Cardiac fibroblast (primary cell): ENCODE measurements around the gene FXYD6.

Source experiments
- DNase-seq, 2 donors: peaks; one replicate each; pipeline versions ENCODE4 v3.0.0 to v3.0.0-alpha.2; 2010; ENCODE audit warnings: low read depth in 2 of 2
- H3K4me3 ChIP-seq, 2 donors: replicated peaks in 1 of 2; 1 replicate in 1 of 2; 2 replicates in 1 of 2; pipeline ENCODE4 v1.5.1; 2011; ENCODE audit warnings: low read depth in 2 of 2, low read length in 2 of 2, mild to moderate bottlenecking in 2 of 2, moderate library complexity in 1 of 2
- TF ChIP-seq, protein P1 (sequence below): IDR thresholded peaks from one replicate; pipeline ENCODE4 v1.5.1; 2011; ENCODE audit warnings: low read depth, mild to moderate bottlenecking, low read length, inconsistent platforms

FXYD6 gene

DNA sequence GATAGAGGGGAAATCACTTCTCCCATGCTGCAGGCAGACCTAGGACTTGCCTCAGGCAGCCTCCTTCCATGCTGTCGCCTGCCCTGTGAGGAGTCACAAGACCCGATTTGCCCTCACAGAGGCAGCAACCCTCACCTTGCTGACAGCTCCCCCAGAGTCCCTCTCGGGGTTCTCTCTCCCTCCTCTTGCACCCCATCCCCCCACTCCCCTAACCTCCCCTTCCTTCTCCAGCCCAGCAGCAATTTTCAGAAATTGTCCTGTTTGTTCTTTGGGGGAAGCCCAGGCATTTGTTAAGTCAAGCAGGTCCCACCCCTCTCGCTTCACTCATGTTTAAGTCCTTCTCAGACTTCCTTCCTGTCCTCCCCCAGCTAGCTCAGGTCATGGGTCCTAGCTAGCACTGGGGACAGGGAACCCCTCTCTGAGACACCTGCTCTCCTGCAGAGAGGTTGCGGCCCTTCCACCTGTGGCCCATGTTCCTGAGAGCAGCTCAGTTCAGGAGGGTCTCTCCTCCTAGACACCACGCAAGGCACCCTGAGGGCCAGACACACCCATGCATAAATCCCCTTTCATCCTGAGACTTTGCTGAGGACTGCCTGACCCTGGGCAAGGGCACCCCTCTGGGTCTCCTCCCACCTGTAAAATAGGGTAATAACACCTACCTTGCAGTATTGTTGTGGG is 45.6 kb downstream of the FXYD6 start:
- TF ChIP-seq, protein P1, sequence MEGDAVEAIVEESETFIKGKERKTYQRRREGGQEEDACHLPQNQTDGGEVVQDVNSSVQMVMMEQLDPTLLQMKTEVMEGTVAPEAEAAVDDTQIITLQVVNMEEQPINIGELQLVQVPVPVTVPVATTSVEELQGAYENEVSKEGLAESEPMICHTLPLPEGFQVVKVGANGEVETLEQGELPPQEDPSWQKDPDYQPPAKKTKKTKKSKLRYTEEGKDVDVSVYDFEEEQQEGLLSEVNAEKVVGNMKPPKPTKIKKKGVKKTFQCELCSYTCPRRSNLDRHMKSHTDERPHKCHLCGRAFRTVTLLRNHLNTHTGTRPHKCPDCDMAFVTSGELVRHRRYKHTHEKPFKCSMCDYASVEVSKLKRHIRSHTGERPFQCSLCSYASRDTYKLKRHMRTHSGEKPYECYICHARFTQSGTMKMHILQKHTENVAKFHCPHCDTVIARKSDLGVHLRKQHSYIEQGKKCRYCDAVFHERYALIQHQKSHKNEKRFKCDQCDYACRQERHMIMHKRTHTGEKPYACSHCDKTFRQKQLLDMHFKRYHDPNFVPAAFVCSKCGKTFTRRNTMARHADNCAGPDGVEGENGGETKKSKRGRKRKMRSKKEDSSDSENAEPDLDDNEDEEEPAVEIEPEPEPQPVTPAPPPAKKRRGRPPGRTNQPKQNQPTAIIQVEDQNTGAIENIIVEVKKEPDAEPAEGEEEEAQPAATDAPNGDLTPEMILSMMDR = no peak
- H3K4me3 ChIP-seq = no peak overlapping the region
- no peak for DNase-seq

DNA sequence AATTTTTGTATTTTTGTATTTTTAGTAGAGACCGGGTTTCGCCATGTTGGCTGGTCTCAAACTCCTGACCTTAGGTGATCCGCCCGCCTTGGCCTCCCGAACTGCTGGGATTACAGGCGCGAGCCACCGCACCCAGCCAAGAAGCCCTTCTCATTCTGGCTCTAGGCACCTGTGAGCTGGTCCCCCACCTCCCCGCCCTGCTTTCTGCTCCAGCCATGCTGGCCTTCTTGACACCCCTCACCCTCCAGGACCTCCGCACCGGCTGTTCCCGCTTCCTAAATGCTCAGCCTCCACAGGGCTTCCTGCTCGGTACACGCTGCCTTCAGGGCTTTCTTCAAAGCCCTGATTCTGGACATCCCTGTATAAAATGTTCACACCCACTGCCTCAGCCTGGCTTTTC is 46.4 kb downstream of the FXYD6 start:
- TF ChIP-seq, protein P1 = no peak
- no peak for DNase-seq

DNA sequence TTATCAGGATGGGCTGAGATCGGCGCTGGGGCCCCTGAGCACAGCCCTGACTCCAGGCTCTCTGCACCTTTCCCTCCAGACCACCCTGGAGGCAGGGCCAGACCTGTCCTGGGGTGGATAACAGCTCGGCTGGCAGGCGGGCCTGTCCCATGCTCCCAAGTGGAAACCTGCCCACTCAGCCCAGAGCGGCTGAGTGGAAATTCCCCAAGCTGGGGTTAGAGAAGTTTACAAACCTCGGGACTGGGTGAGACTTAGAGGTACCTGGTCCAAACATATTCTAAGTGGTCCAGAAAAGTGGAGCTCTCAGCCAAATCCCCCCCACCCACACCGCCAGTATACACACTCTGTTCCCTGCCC is 47.1 kb downstream of the FXYD6 start:
- TF ChIP-seq, protein P1 = no peak
- no peak overlapping the region for H3K4me3 ChIP-seq
- DNase-seq = no peak

More for the DNA sequence above, 46.4 kb downstream of the FXYD6 start:
- H3K4me3 ChIP-seq = no peak overlapping the region

DNA sequence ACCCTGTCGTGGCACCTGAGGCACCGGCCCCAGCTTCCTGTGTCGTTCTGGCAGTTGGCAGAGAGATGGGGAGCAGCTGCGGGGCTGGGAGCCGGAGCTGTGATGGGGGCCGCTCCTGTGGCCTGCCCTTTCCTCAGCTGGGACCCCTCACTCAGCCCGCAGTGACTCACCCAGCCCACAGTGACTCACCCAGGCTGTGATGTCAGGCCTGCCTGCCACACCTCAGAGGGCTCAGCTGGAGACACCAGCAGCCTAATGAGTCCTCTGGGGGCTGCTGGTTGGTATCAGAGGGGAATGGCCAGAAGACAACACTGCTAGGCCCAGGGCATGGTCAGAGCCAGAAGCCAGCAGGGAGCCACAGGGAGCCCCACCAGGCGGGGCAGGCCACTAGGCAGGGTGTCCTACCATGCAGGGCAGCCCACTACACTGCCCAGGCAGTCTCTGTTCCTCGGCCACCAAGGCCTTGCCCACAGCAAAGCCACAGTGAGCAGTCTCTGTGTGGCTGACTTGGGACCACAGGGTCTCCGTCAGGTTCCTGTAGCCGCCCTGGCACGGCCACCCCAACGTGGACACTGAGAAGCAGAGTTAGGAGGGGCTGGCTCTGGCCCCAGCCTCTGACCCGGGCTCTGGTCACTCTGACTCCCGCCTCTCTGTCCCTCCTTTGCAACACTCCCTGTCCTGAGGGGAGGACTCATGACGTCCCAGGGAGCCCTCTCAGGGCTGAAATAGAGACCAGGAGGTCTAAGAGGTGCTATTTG is 47.7 kb downstream of the FXYD6 start:
- TF ChIP-seq, protein P1 = no peak
- H3K4me3 ChIP-seq = no peak overlapping the region
- DNase-seq = peak; percentile 51 to 53

DNA sequence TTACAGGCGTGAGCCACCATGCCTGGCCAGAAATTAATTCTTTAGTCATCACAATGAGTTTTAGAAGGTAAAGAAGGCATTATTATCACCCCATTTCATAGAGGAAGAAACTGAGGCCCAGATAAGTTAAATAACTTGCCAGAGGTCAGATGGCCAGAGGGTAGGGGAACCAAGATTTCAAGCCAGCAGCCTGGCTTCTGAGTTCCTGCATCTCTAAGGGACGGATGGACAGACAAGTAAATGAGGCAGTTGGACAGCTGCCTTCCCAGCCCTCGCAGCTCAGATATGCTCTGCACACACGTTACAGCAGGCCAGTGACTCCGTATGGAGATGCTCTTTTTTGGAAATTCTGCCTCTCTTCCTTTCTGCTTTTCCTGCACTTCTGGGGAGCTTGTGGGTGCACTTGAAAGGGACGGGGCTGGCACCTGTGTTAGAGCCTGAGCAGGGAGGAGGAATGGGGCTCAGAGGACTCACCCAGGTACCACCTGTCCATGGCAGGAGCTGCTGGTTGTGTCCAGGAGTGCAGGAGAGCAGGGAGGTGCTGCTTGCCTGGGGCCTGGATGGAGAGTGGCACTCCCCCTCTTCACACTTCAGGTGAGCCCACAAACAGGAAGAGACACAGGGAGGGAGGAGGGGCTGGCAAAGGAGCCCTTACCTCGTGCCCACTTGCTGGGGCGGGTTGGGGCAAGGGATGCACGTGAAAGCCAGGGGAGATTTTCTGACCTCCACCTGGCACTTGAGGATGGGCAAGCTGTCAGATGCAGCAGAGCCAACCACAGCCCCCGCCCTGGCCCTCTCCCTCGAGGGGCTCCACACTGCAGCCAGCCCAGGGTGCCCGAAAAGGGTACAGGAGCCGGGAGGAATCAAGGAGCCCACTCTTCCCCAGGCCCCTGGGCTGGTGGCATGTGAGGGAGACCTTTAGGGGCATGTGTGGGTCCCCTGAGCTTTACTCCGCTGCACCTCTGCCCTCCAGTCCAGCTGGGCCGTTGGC is 48.6 kb downstream of the FXYD6 start:
- TF ChIP-seq, protein P1 = no peak
- no peak for DNase-seq
- H3K4me3 ChIP-seq = no peak overlapping the region

DNA sequence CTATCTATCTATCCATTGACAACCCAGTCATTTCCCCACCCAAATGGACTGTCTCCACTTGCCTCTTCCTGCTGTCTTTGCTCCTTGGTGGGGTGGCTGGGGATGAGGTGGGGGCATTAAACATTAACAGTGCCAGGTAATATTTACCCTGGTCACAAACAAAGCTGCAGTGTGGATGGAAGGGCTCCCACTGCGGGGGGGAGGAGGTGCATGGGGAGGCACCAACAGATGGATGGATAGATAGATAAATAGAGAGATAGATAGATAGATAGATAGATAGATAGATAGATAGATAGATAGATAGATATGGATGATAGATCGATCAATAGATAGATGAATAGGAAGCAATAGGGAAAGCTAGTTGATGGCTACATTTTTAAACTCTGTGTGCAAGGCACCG is 49.6 kb downstream of the FXYD6 start:
- no peak for DNase-seq
- TF ChIP-seq, protein P1 = no peak
- no peak overlapping the region for H3K4me3 ChIP-seq
